GM10847 (cell line): ENCODE data around the gene PLA2G6.

ENCODE experiments used
- POLR2A ChIP-seq: IDR thresholded peaks from 2 replicates; pipeline ENCODE4 v1.6.1; 2011; ENCODE audit not compliant: insufficient read length; ENCODE audit errors: extremely low read depth

Gene PLA2G6

DNA sequence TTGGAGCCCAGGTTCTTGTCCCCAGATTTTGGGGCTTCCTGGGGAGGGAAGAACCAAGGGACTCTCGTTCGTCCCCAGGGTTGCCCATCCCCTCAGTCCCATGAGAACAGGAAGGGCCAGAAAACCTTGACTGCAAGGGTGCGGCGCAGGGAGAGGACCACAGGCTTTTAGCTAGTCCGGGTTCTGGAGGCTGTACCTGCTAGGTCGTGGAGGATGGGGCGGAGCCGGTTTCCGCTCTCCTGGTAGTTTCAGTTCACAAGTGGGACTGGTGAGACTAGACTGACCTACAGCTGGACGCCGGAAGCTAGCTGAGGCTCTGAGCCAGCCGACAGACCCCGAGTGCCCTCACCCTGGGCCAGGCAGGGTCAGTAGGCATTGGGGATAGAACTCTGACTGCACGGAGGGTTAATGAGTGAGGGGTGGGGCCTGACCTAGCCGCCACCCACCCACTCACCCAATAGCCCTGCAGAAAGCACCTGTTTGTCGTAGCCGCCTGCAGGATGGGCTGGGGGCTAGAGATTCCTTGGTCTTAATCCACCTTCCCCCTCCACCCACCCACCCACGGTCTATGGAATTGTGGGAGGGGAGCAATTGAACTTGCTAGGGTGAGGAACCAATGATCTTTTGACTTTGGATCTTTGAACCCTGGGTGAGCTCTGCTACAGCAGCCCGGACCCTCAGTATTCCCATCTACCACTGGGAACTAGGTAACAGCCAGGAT, 21.6 kb upstream of the PLA2G6 start:
- TF ChIP-seq POLR2A: no peak

DNA sequence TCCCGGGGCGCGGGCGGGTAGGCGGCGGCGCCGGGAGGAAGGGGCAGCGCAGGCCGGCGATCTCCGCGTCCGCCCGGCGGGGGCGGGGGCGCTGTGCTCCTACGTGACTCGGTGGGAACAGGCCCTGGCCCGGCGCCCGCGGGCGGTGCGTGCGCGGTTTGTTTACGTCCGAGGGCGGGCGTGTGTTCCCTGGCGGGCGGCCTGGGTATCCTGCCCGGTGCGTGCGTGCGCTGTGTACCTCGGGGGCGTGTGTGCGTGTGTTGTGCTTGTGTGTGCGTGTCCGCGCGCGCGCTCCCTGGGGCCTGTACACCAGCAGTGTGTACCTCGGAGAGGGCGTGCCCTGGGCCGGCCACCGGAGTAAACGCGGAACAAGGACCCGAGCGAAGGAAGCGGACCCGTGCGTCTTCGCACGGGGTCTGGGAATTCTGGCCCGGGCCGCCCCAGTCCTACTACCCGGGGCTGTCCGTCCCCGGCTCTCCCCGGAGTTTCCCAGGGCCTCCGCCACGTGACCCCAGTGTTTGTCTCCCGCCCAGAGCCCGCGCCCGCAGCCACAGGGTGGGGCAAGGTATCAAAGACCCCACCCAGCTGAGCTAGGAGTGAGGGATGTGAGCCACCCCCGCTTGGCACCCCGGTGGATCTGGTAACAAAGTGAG, 20.9 kb upstream of the PLA2G6 start:
- TF ChIP-seq POLR2A: no peak

DNA sequence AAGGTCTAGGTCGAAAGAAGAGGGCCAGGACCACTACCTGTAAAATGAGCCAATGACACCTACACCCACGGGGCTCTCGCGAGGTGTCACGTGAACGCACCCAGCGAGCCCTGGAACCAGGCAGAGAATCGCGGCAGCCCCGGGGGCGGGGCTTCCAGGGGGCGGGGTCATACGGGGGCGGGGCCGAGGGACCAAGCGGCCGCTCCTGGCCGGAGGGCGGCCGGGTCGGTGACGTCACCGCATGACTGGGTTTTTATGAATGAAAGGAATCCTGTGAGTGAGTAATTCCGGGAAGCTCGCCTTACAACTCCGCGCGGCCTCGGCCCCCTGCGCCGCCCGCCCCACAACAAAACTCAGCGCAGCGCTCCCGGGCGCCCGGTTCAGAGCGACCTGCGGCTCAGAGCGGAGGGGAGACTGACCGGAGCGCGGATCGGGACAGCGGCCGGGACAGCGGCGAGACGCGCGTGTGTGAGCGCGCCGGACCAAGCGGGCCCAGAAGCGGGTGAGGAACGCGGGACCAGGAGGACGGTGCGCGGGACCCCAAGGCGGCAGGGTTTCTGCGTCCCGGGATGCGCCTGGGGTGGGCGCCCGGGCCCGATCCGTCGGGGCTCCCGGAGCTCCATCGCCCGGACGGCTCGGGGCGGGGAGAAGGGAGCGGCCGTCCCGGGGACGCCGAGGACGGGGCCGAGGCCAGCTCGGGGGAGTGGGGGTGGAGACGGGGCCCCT, 20.2 kb upstream of the PLA2G6 start, which contains the start of gene MAFF:
MAFF (plus strand) TSS at position 284 of the 726 bp plus-strand sequence. CDS start 11,860 bp downstream, outside the sequence.
- peak; percentile 41 for TF ChIP-seq POLR2A

DNA sequence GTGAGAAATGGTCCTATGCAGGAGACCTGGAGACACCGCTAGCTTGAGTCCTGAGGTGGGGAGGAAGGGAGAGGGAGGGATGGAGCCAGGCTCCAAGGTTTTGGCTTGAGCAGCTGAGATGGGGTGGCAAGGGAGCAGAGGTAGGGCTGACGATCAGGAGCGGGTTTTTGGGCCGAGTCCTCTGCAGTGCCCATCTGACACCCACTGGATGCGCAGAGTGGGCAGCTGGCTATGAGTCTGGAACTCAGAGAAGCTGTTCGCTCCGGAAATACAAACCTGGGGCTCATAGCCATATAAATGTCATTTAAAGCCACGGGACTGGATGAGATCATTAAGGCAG, 19.7 kb upstream of the PLA2G6 start:
- no peak for TF ChIP-seq POLR2A

DNA sequence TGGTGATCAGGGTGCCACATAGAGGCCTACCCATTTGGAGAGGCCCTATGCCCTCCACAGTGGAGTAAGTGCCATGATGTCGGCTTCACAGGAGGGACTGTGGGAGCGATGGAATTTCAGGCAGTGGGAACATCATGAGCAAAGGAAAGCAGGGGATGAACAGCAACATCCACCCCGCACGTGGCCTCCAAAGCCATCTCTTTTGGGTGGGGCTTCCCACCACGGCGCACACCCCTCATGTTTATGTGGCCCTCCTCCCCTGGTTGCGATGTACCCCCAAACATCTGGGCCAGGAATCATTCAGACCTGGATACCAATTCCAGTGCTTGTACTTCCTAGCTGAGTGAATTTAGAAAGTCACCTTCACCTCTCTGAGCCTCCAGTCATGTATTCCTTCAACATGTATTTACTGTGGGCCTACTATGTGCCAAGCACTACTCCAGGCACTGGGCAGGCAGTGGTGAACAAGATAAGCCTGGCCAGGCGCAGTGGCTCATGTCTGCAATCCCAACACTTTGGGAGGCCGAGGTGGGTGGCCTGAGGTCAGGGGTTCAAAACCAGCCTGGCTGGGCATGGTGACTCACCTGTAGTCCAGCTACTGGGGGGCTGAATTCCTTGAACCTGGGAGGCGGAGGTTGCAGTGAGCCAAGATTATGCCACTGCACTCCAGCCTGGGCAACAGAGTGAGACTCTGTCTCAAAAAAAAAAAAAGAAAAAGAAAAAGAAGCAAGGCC, 18.4 kb upstream of the PLA2G6 start:
- TF ChIP-seq POLR2A: no peak

DNA sequence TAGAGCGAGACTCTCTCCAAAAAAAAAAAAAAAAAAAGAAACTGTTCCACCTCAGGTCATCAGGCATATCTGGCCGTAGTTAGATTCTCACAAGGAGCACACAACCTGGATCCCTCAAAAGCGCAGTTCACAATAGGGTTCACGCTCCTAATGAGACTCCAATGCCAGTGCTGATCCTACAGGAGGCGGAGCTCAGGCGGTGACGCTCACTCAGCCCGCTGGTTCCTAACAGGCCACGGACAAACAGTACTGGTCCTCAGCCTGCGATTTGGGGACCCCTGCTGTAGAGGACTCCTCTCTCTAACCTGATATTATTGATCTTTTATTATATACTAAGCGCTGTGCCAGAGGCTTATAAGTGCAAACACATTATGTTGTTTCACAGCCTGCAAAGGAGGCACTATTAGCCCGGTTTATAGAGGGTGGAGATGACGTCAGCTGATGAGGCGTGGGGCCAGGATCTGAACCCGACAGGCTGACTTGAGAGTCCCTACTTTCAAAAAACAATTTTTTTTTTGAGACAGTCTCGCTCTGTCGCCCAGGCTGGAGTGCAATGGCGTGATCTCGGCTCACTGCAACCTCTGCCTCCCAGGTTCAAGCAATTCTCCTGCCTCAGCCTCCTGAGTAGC, 15.3 kb upstream of the PLA2G6 start:
- TF ChIP-seq POLR2A: no peak

DNA sequence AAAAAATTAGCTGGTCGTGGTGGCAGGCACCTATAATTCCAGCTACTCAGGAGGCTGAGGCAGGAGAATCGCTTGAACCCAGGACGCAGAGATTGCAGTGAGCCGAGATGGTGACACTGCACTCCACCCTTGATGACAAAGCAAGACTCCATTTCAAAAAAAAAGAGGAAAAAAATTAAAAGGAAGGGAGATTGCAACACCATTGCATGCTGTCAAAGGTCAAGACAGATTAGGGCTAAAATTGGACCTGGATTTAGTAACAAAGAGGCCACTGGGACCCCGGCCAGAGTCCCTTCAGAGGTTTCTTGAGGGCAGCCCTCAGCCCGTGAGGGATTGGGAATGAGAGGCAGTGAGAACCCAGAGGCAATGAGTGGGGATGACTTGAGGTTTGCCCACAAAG, 11.9 kb upstream of the PLA2G6 start:
- no peak for TF ChIP-seq POLR2A

DNA sequence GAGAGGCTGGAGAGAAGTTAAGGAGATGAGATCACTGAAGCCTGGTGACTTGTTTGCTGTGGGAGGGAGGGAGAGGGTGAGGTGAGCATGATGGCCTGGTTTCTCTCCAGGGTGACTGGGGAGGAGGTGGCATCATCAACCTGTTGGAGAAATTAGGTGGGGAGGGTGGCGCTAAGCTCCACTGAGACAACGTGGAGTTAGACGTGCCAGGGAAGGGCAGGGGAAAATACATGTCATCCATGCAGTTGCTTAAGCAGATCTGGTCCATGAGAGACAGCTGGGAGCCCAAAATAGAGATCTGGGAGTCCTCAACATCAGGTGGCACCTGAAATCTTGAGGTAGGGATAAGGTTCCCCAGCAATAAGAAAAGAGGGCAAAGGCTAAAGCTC, 10.8 kb upstream of the PLA2G6 start:
- TF ChIP-seq POLR2A: no peak

DNA sequence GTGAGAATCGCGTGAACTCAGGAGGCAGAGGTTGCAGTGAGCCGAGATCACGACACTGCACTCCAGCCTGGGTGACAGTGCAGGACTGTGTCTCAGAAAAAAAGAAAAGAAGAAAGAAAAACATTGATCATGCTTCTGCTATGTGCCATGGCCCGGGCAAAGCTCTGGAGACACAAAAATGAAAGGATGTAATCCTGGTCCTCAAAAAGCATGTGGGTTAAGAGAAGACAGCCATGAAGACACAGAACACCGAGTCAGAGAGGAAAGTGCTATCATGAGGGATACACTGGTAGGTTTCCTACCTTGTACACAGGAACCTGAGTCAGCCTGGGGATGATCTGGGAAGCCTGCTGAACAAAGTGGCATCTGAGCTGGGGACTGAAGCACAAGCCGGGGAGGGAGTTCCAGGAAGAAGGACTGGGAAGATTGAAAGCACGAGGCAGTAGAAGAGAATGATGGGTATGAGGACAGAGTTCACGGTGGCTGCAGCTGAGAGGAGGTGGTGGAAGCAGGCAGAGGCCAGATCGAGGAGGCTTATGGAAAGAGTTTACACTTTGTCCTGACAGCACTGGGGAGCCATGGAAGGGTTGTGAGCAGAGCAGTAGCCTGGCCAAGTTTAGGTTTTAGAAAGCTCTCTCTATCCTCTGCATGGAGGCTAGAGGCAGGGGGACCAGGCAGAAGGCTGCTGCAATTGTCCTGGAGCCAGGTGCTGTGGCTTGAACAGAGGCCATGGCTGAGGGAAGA, 10.3 kb upstream of the PLA2G6 start:
- no peak for TF ChIP-seq POLR2A

DNA sequence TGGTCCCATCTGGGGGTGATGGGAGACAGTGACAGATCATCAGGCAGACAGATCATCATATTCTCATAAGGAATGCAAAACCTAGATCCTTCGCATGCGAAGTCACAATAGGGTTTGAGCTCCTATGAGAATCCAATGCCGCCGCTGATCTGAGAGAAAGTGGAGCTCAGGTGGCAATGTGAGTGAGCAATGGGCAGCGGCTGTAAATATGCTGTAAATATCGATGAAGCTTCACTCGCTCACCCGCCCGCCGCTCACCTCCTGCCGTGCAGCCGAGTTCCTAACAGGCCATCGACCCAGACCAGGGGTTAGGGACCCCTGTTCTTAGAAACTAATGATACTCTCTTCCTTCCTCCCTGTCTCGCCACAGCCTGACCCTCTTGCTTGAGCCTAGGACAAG, 9.4 kb upstream of the PLA2G6 start:
- no peak for TF ChIP-seq POLR2A

DNA sequence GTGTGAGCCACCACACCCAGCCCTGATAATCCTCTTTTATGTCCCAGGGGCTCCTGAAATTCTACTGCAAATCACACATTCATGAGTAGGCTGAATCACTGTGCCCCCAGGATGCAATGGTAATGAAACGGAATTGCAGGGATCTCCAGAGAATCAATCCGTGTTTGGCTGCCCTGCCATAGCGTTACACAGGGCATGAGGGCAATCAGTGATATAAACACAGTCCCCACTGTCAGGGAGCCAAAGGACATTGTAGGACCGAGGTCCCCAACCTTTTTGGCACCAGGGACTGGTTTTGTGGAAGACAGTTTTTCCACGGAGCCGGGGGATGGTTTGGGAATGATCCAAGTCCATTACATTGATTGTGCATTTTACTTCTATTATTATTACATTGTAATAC, 9.0 kb upstream of the PLA2G6 start:
- no peak for TF ChIP-seq POLR2A

DNA sequence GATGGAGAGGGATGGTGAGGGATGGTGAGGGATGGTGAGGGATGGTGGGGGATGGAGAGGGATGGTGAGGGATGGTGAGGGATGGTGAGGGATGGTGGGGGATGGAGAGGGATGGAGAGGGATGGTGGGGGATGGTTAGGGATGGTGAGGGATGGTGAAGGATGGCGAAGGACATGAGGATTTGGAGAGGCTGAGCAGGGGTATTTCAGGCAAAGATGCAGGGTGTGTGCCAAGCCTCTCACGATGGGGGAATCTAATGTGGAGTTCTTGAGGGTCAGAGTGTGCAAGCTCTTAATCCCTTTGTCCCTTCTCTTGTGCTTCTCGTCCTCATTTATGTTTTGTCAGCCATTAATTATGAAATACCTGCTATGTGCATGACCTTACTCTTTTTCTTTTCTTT, 7.5 kb upstream of the PLA2G6 start:
- no peak for TF ChIP-seq POLR2A

DNA sequence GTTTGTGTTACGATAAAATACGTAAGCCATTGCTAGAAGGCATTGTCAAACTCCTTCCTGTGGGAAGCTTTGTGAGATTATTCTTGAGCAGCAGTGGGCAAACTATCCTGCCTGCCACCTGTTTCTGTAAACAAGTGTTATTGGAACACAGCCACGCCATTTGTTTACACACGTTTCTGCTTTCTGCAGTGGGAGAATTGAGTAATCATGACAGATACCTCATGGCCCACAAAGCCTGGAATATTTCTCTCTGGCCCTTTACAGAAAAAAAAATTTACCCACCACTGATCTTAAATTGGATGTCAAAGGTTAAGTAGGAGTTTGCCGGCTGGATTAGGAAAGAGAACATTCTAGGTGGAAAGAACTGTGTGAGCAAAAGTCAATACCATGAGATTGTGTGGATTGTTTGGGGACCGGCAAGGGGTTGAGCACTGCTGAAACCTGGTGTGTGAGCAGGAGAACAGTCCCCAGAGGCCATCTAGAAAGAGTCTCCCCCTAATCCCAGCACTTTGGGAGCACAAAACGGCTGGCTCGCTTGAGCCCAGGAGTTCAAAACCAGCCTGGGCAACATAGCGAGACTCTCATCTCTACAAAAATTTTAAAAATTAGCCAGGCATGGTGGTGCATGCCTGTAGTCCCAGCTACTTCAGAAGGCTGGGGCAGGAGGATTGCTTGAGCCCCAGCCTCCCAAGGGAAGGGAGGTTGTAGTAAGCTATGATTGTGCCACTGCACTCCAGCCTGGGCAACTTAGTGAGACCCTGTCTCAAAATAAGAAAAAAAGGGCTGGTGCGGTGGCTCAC, 6.0 kb upstream of the PLA2G6 start:
- no peak for TF ChIP-seq POLR2A

DNA sequence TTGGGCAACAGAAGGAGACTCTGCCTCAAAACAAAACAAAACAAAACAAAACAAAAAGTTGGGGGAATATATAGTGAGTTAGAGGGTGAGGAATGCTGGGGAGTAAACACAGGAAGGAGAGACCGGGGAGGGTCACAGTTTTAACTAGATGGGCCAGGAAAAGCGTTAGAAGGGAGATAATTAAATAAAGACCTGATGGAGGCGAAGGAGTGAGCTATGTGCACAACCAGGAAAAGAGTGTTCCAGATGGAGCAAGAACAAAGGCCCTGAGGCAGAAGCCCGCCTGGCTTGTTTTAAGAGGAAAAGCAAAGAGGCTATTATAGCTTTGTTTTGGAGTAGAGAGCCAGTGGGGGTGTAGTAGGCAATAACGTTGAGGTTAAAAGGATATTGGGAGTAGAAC, 4.8 kb upstream of the PLA2G6 start:
- no peak for TF ChIP-seq POLR2A
